Adrenal gland (tissue), 5 donors: ENCODE measurements around the gene PEX6.

Experiments
- CTCF ChIP-seq, 6 experiments: fragments of 450-650 bp in 4 of 6; fragments of 200-600 bp in 2 of 6; sonication (generic) in 1 of 6; IDR thresholded peaks; 1 replicate in 5 of 6; 2 replicates in 1 of 6; pipeline versions ENCODE4 v1.5.1 to v1.8.0; 2016 to 2021; ENCODE audit warnings: antibody characterized with exemption in 6 of 6, mild to moderate bottlenecking in 2 of 6, moderate library complexity in 1 of 6
- POLR2A ChIP-seq, 2 donors: fragments of 450-650 bp; IDR thresholded peaks; one replicate each; pipeline ENCODE4 v1.6.1; 2017; ENCODE audit warnings: antibody characterized with exemption in 2 of 2, mild to moderate bottlenecking in 2 of 2, moderate library complexity in 1 of 2
- donor health status: DM: no; HTN: no; CAD: no.

- no peak for TF ChIP-seq CTCF (IDR thresholded peaks at IDR 0.05)
- no peak for TF ChIP-seq POLR2A (IDR thresholded peaks at IDR 0.05)
These were observed 40.2 kb upstream of the PEX6 start for GRCh38 chr6:43019152-43019551.
